IMR-90 (cell line): Measurements from ENCODE around the gene CYSTM1. TPM values are rescaled to one million over a fixed set of nuclear protein-coding genes. Genes with fewer than 3 reads are reported as not detected.
A peak's percentile ranks its signal among the peaks of the same experiment; 100 is the strongest.

Source experiments
- ATAC-seq: fragments of 200-7000 bp; cut with Tn5 transposase; 2 replicates; pipeline ENCODE4 v1.9.1; 2020; ENCODE audit warnings: low read depth, mild to moderate bottlenecking, moderate library complexity
- BruUV-seq: library from RNA; stranded (reverse); fragments of 400-500 nt; replicated peaks from 2 replicates; lab custom pipeline; 2021; lab: Mats Ljungman, UMichigan
- CTCF ChIA-PET: fragments of 300-600 bp; formaldehyde crosslinking; extraction: SDS; loops from one replicate; lab custom pipeline; 2021; ENCODE audit warnings: antibody characterized with exemption; lab: Yijun Ruan, JAX
- POLR2A ChIA-PET: fragments of 300-600 bp; sonication (Branson Sonifier 250); formaldehyde crosslinking; loops from one replicate; lab custom pipeline; 2022; ENCODE audit warnings: antibody characterized with exemption; ENCODE audit not compliant: unreplicated experiment; lab: Charles Lee
- DNase-seq: peaks from one replicate; pipeline ENCODE4 v3.0.0; 2013
- H2AFZ ChIP-seq: replicated peaks from 2 replicates; pipeline ENCODE3; 2013; ENCODE audit warnings: low read length, mild to moderate bottlenecking; ENCODE audit not compliant: poor library complexity
- H2AK5ac ChIP-seq: 2 replicates; pipeline ENCODE4 v1.6.1; 2013; ENCODE audit warnings: low read depth, low read length, inconsistent platforms
- H2AK9ac ChIP-seq: replicated peaks from 2 replicates; pipeline ENCODE3; 2013; ENCODE audit warnings: mild to moderate bottlenecking, low read depth, low read length, moderate library complexity; ENCODE audit not compliant: poor library complexity
- H2BK120ac ChIP-seq: 2 replicates; pipeline ENCODE4 v1.6.1; 2013; ENCODE audit warnings: low read depth, low read length, inconsistent platforms
- H2BK15ac ChIP-seq: 3 replicates; pipeline ENCODE4 v1.6.1; 2013; ENCODE audit warnings: low read depth, low read length, inconsistent platforms
- H2BK20ac ChIP-seq: 2 replicates; pipeline ENCODE4 v1.6.1; 2013; ENCODE audit warnings: low read depth, mild to moderate bottlenecking, inconsistent platforms, low read length, moderate library complexity
- H2BK5ac ChIP-seq: 2 replicates; pipeline ENCODE4 v1.6.1; 2013; ENCODE audit warnings: mild to moderate bottlenecking, low read depth, low read length, inconsistent platforms; ENCODE audit not compliant: poor library complexity, severe bottlenecking
- H3K14ac ChIP-seq: replicated peaks from 2 replicates; pipeline ENCODE4 v1.6.1; 2013; ENCODE audit warnings: low read depth, low read length, inconsistent platforms
- H3K18ac ChIP-seq: 2 replicates; pipeline ENCODE4 v1.6.1; 2013; ENCODE audit warnings: low read depth, low read length, control low read depth
- H3K23ac ChIP-seq: 2 replicates; pipeline ENCODE4 v1.6.1; 2013; ENCODE audit warnings: low read depth, low read length, inconsistent platforms
- H3K27ac ChIP-seq: 2 replicates; pipeline ENCODE4 v1.5.1; 2013; ENCODE audit warnings: mild to moderate bottlenecking, control low read depth, low read length; ENCODE audit not compliant: insufficient read depth
- H3K27me3 ChIP-seq: 2 replicates; pipeline ENCODE4 v1.6.1; 2013; ENCODE audit warnings: low read length; ENCODE audit not compliant: control insufficient read depth, insufficient read depth
- H3K36me3 ChIP-seq: 2 replicates; pipeline ENCODE4 v1.6.1; 2013; ENCODE audit warnings: low read length, mixed read lengths; ENCODE audit not compliant: control insufficient read depth, insufficient read depth
- H3K4ac ChIP-seq: 2 replicates; pipeline ENCODE4 v1.6.1; 2013; ENCODE audit warnings: low read depth, low read length, inconsistent platforms
- H3K4me1 ChIP-seq: 2 replicates; pipeline ENCODE4 v1.6.1; 2013; ENCODE audit warnings: low read length, mixed read lengths; ENCODE audit not compliant: control insufficient read depth, insufficient read depth
- H3K4me2 ChIP-seq: 2 replicates; pipeline ENCODE4 v1.6.1; 2013; ENCODE audit warnings: low read depth, mild to moderate bottlenecking, control low read depth, low read length, moderate library complexity
- H3K4me3 ChIP-seq: 2 replicates; pipeline ENCODE4 v1.5.1; 2013; ENCODE audit warnings: low read depth, mild to moderate bottlenecking, control low read depth, low read length, moderate library complexity; ENCODE audit not compliant: insufficient read depth
- H3K56ac ChIP-seq: 2 replicates; pipeline ENCODE4 v1.6.1; 2013; ENCODE audit warnings: low read length, inconsistent platforms; ENCODE audit not compliant: insufficient read depth; ENCODE audit errors: extremely low read depth
- H3K79me1 ChIP-seq, 2 experiments: 2 replicates each; pipeline ENCODE4 v1.6.1; 2013; ENCODE audit warnings: low read length in 2 of 2, inconsistent platforms in 1 of 2, low read depth in 1 of 2
- H3K9ac ChIP-seq: 2 replicates; pipeline ENCODE4 v1.6.1; 2013; ENCODE audit warnings: low read depth, low read length, control low read depth
- H3K9me1 ChIP-seq: 2 replicates; pipeline ENCODE4 v1.6.1; 2013; ENCODE audit warnings: low read length, inconsistent platforms; ENCODE audit not compliant: insufficient read depth
- H3K9me3 ChIP-seq: 2 replicates; pipeline ENCODE4 v1.6.1; 2013; ENCODE audit warnings: low read length; ENCODE audit not compliant: control insufficient read depth, insufficient read depth
- H4K20me1 ChIP-seq: 2 replicates; pipeline ENCODE4 v1.6.1; 2013; ENCODE audit warnings: low read length, inconsistent platforms; ENCODE audit not compliant: insufficient read depth
- H4K5ac ChIP-seq: 2 replicates; pipeline ENCODE4 v1.6.1; 2013; ENCODE audit warnings: mild to moderate bottlenecking, low read depth, low read length, control low read depth
- H4K8ac ChIP-seq, 2 experiments: 2 replicates each; pipeline ENCODE4 v1.6.1; 2013; ENCODE audit warnings: low read depth in 2 of 2, low read length in 2 of 2, control low read depth in 1 of 2, inconsistent platforms in 1 of 2
- H4K91ac ChIP-seq: 2 replicates; pipeline ENCODE4 v1.6.1; 2013; ENCODE audit warnings: low read depth, low read length, inconsistent platforms; ENCODE audit not compliant: insufficient read depth
- BHLHE40 ChIP-seq: fragments of 150-350 bp; IDR thresholded peaks from 2 replicates; pipeline ENCODE4 v1.6.1; 2016; ENCODE audit warnings: mild to moderate bottlenecking, low read depth, low read length
- CEBPB ChIP-seq: IDR thresholded peaks from 2 replicates; pipeline ENCODE4 v1.6.1; 2012; ENCODE audit warnings: low read depth, low read length, improper control_type of control experiment
- CHD1 ChIP-seq: IDR thresholded peaks from 2 replicates; pipeline ENCODE4 v1.6.1; 2012; ENCODE audit warnings: low read depth, low read length, improper control_type of control experiment
- CTCF ChIP-seq: conservative IDR thresholded peaks from 2 replicates; pipeline ENCODE4 v1.5.1; 2012; ENCODE audit warnings: mild to moderate bottlenecking, low read depth, low read length, improper control_type of control experiment
- ELK1 ChIP-seq: fragments of 150-350 bp; IDR thresholded peaks from 2 replicates; pipeline ENCODE4 v1.6.1; 2016; ENCODE audit warnings: low read depth, mild to moderate bottlenecking, low read length, moderate library complexity, borderline replicate concordance
- FOS ChIP-seq: fragments of 150-350 bp; IDR thresholded peaks from 2 replicates; pipeline ENCODE4 v1.6.1; 2016; ENCODE audit warnings: low read depth, low read length
- MAFK ChIP-seq: IDR thresholded peaks from 2 replicates; pipeline ENCODE4 v1.6.1; 2012; ENCODE audit warnings: low read depth, low read length, improper control_type of control experiment
- MAZ ChIP-seq: IDR thresholded peaks from 2 replicates; pipeline ENCODE4 v1.6.1; 2012; ENCODE audit warnings: low read depth, mild to moderate bottlenecking, low read length, improper control_type of control experiment, moderate library complexity, borderline replicate concordance
- MXI1 ChIP-seq: IDR thresholded peaks from 2 replicates; pipeline ENCODE4 v1.6.1; 2012; ENCODE audit warnings: low read depth, mild to moderate bottlenecking, low read length, moderate library complexity, borderline replicate concordance
- NFE2L2 ChIP-seq: fragments of 150-350 bp; IDR thresholded peaks from 2 replicates; pipeline ENCODE4 v1.6.1; 2016; ENCODE audit warnings: low read depth, mild to moderate bottlenecking, low read length
- POLR2A ChIP-seq: IDR thresholded peaks from 2 replicates; pipeline ENCODE4 v1.6.1; 2012; ENCODE audit warnings: mild to moderate bottlenecking, low read depth, low read length
- RFX5 ChIP-seq: IDR thresholded peaks from 2 replicates; pipeline ENCODE4 v1.8.0; 2012; ENCODE audit warnings: low read depth, mild to moderate bottlenecking, low read length, moderate library complexity
- SMC3 ChIP-seq: fragments of 150-350 bp; IDR thresholded peaks from 2 replicates; pipeline ENCODE4 v1.6.1; 2016; ENCODE audit warnings: low read depth, mild to moderate bottlenecking, antibody characterized with exemption, low read length, moderate library complexity
- USF2 ChIP-seq: fragments of 150-350 bp; IDR thresholded peaks from 2 replicates; pipeline ENCODE4 v1.6.1; 2017; ENCODE audit warnings: mild to moderate bottlenecking, antibody characterized with exemption, low read length, low read depth
- WGBS, 2 experiments: methylation state at CpG; one replicate each; pipeline versions ENCODE4 v1.1.5 to v1.1.7; 2013; ENCODE audit warnings: missing lambda C conversion rate in 2 of 2; ENCODE audit not compliant: insufficient read length in 1 of 2; ENCODE audit errors: extremely low coverage in 2 of 2; 5-methylcytosine and 5-hydroxymethylcytosine counted together
- dilution Hi-C: fragments of 300-500 bp; cut with HindIII; formaldehyde crosslinking; loops from one replicate; pipeline ENCODE4 v1.14.3; 2018; ENCODE audit warnings: low sequenced_read_pairs; ENCODE audit not compliant: unreplicated experiment
- in situ Hi-C: fragments of 300-500 bp; cut with MboI; formaldehyde crosslinking; loops from 3 replicates; pipeline ENCODE4 v1.14.3; 2019; ENCODE audit warnings: low sequenced_read_pairs, inconsistent platforms, mixed read lengths
- intact Hi-C: fragments of 100-400 bp; cut with micrococcal nuclease; formaldehyde crosslinking; loops from 2 replicates; pipeline ENCODE4 v1.10.0; 2022
- polyA plus RNA-seq, 3 experiments: library from polyadenylated mRNA; depleted of rRNA; stranded (reverse); fragments of >200 nt; gene quantifications; 2 replicates each; pipeline ENCODE4 v1.2.3, GENCODE V29; 2012; ENCODE audit warnings: low replicate concordance in 1 of 3
- total RNA-seq: library from RNA; depleted of rRNA; stranded (reverse); fragments of >200 nt; gene quantifications from 2 replicates; pipeline ENCODE4 v1.2.3, GENCODE V29; 2012

The CYSTM1 gene
- total and polyA plus RNA-seq, 2 of the 4 experiments (the other 2 are of a cell fraction) = 7.3 to 15.0 TPM

GRCh38 chr5:140251527-140251973 lies 76.6 kb downstream of the CYSTM1 start:
- intact Hi-C loops (loop anchor here (2.0 kb wide), 1 partner anchor 43 kb away; no protein-coding TSS in a partner anchor), in situ Hi-C loops (no loop called here), dilution Hi-C loops (no loop called here)
- 0% methylated on average over 1 of the region's 5 CpGs; no CpG with 5 or more reads in 1 of the 2 experiments for WGBS, 2 experiments
- Histone ChIP-seq H2BK5ac (peak overlapping the region; percentile 66), H3K27ac (peak overlapping the region; percentile 3; the same call in 1 of the 2 replicates), H3K4me3 (no peak overlapping the region), H3K9ac (no peak overlapping the region), H3K18ac (no peak overlapping the region; the same call in 1 of the 2 replicates), H2BK120ac (peak overlapping the region; percentile 80), H4K8ac (peak overlapping the region in 1 of 2 experiments; percentile 64; a peak in 1 of 4 replicates), H3K36me3 (peaks cover 3% of the 10 kb centered on the region; the same call in 1 of the 2 replicates), H2AK9ac (no peak overlapping the region), H3K9me3 (no peaks in the 10 kb centered on the region), H4K91ac (peak overlapping the region; percentile 17), H2AFZ (peak overlapping the region; percentile 21), H3K56ac (peak overlapping the region; percentile 22), H3K4ac (peak overlapping the region; percentile 72), H3K4me1 (peaks cover 26% of the 10 kb centered on the region), H3K4me2 (peak overlapping the region; percentile 0; the same call in 1 of the 2 replicates), H2AK5ac (peak overlapping the region; percentile 52; the same call in 1 of the 2 replicates), H4K20me1 (peaks cover 10% of the 10 kb centered on the region; the same call in 1 of the 2 replicates), H3K9me1 (peaks cover 40% of the 10 kb centered on the region), H3K14ac (peak overlapping the region; percentile 57; the same call in 1 of the 2 replicates), H3K23ac (peak overlapping the region; percentile 96), H3K79me1 (peaks cover 45 to 86% of the 10 kb centered on the region in 2 experiments), H4K5ac (no peak overlapping the region), H2BK15ac (peak overlapping the region; percentile 16; the same call in 1 of the 3 replicates), H2BK20ac (peak overlapping the region; percentile 55; the same call in 1 of the 2 replicates), H3K27me3 (no peaks in the 10 kb centered on the region)
- DNase-seq = peak; percentile 94
- POLR2A ChIA-PET = no interaction called here
- CTCF ChIA-PET = interaction anchor here (1.0 to 2.2 kb wide), 3 partner anchors 94 to 107 kb away, joined by 6 to 11 read pairs (median 6); partner anchors contain the start of gene HBEGF
- ATAC-seq = peak; percentile 81
- no TSS peak for BruUV-seq
- TF ChIP-seq RFX5 (no peak), CTCF (no peak), CHD1 (no peak), MAZ (0 out of 2 replicates have a peak, but pooled peaks have one; percentile 22), NFE2L2 (no peak), FOS (peak; percentile 45; the same call in 1 of the 2 replicates), ELK1 (no peak), MXI1 (0 out of 2 replicates have a peak, but pooled peaks have one; percentile 24), USF2 (no peak), POLR2A (no peak), CEBPB (peak; percentile 33; the same call in 1 of the 2 replicates), MAFK (peak; percentile 54; the same call in 1 of the 2 replicates), SMC3 (no peak; the same call in 1 of the 2 replicates), BHLHE40 (no peak)
